ENCODE data around the gene MFF. TPM values are rescaled to one million over a fixed set of nuclear protein-coding genes. Genes with fewer than 3 reads are reported as not detected.

The MFF gene
- total and polyA plus RNA-seq, 7 donors: 63.8 to 143 (median 75.0) TPM

DNA sequence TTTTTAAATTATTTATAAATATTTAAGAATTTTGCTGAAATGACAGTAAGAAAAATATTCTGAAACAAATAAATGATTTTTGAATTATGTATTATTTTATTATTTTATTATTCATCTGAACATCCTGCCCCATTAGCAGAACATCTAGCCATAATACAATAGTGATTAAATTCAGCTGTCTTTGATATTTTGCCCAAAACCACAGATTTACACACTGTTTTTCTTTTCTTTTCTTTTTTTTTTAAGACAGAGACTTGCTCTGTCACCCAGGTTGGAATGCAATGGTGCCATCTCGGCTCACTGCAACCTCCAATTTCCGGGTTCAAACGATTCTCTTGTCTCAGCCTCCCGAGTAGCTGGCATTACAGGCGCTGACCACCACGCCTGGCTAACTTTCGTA is 64.6 kb downstream of the MFF start:
- TF ChIP-seq, protein P1, sequence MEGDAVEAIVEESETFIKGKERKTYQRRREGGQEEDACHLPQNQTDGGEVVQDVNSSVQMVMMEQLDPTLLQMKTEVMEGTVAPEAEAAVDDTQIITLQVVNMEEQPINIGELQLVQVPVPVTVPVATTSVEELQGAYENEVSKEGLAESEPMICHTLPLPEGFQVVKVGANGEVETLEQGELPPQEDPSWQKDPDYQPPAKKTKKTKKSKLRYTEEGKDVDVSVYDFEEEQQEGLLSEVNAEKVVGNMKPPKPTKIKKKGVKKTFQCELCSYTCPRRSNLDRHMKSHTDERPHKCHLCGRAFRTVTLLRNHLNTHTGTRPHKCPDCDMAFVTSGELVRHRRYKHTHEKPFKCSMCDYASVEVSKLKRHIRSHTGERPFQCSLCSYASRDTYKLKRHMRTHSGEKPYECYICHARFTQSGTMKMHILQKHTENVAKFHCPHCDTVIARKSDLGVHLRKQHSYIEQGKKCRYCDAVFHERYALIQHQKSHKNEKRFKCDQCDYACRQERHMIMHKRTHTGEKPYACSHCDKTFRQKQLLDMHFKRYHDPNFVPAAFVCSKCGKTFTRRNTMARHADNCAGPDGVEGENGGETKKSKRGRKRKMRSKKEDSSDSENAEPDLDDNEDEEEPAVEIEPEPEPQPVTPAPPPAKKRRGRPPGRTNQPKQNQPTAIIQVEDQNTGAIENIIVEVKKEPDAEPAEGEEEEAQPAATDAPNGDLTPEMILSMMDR (IDR thresholded peaks at IDR 0.05): no peak
- 95% methylated on average over 7 of the region's 7 CpGs for WGBS, 3 donors
- H3K36me3 ChIP-seq (ENCODE audit: insufficient read depth in 1 of 2, low read depth in 1 of 2): no peaks in the 10 kb centered on the region
- H3K9me3 ChIP-seq: no peaks in the 10 kb centered on the region
- intact Hi-C loops (cut with DNase I): no loop called here
- ATAC-seq (no peak), DNase-seq (no peak)
- peaks cover 0 to 5% (median 0%) of the 10 kb centered on the region in 3 donors for H3K27me3 ChIP-seq (ENCODE audit: insufficient read depth in 3 of 3, low read length in 2 of 3)
- no peaks in the 10 kb centered on the region for H3K4me1 ChIP-seq
- H3K4me3 ChIP-seq: no peak overlapping the region
- no peak overlapping the region for H3K27ac ChIP-seq

DNA sequence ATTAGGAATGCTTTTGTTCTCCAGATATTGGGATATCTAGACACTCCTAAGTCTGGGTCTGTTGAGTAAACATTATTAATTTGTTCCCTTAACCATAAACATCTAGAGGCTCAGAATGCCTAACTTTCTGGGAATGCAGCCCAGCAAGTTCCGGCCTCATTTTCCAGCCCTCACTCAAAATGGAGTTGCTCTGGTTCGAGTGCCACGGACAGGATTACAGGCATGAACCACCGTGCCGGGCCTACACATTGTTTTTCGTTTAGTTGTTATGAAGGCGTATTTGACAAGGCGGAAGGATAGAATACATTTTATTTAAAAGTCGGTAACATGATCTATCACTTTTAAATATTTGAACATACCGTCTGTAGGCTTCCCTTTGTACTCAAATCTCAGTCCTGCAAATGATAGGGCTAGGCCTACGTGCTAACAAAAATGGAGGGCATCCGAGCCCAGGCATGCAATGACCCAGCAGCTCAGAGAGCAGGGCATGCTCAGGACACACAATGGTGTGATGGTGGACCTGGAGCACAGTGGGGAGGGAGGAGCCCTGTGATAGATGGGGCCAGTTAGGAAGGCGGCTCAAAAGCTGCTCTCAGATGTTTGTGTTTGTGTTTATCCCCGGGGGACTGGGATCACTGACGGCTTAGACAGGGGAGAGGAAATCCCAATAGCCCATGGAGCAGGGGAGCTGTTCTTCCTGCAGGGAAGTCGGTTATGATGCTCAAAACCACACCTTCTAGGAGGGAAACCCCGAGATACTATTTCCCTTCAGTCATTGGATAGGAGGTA is 65.6 kb downstream of the MFF start:
- TF ChIP-seq, protein P1 (IDR thresholded peaks at IDR 0.05): no peak
- H3K27ac ChIP-seq: no peak overlapping the region
- H3K27me3 ChIP-seq (ENCODE audit: insufficient read depth in 3 of 3, low read length in 2 of 3): no peaks in the 10 kb centered on the region
- H3K4me1 ChIP-seq: no peaks in the 10 kb centered on the region
- H3K36me3 ChIP-seq (ENCODE audit: insufficient read depth in 1 of 2, low read depth in 1 of 2): no peaks in the 10 kb centered on the region
- intact Hi-C loops (cut with DNase I): no loop called here
- ATAC-seq (no peak), DNase-seq (no peak)
- H3K4me3 ChIP-seq: no peak overlapping the region
- no peaks in the 10 kb centered on the region for H3K9me3 ChIP-seq
- WGBS, 3 donors: 84 to 87% (median 86%) methylated on average over 17 of the region's 17 CpGs

DNA sequence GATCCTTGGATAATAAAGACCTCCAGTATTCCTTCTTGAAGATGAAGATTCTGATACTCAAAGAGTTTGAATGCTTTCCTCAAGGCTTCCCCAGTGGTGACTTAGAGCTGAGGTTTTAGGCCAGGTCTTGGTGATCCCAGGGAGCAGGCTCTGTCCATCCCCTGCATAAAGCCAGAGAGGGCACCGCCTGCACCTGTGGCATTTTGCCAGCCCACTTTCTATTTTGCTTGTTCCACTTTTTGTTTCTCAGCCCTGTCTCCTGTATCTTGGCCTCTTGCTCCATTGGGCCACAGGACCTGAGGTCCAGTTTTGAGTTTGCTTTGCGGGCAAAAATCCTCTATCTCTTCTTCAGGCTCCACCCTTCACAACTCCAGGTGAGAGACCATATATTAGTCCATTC is 69.3 kb downstream of the MFF start:
- Histone ChIP-seq H3K36me3 (ENCODE audit: insufficient read depth in 1 of 2, low read depth in 1 of 2) (no peaks in the 10 kb centered on the region), H3K27me3 (ENCODE audit: insufficient read depth in 3 of 3, low read length in 2 of 3) (no peaks in the 10 kb centered on the region), H3K27ac (no peak overlapping the region), H3K4me1 (no peaks in the 10 kb centered on the region), H3K4me3 (no peak overlapping the region), H3K9me3 (no peaks in the 10 kb centered on the region)
- TF ChIP-seq, protein P1 (IDR thresholded peaks at IDR 0.05): no peak
- intact Hi-C loops (cut with DNase I): no loop called here
- WGBS, 3 donors: 49 to 93% (median 50%) methylated on average over 2 of the region's 2 CpGs
- ATAC-seq (no peak), DNase-seq (no peak)

DNA sequence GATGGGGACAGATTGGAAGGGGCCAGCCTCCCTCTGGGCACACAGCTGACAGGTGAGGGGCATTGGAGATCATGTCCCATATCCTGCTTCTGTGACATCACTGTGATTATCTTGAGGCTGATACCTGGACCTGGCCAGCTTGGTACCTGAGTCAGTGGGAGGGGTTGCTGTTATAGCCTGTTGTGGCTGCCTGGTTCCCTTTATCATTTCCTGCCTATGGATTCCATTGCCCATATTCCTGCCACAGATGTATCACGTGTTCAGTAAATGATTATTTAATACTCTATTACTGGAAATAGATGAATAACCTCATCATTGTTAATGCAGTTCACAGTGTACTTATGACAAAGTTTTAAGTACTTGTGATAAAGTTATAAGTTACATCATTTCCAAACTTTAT is 70.5 kb downstream of the MFF start:
- 63 to 86% (median 84%) methylated on average over 1 of the region's 1 CpG for WGBS, 3 donors
- no peaks in the 10 kb centered on the region for H3K36me3 ChIP-seq (ENCODE audit: insufficient read depth in 1 of 2, low read depth in 1 of 2)
- no peak overlapping the region for H3K27ac ChIP-seq
- DNase-seq (no peak), ATAC-seq (no peak)
- TF ChIP-seq, protein P1 (IDR thresholded peaks at IDR 0.05): no peak
- no peaks in the 10 kb centered on the region for H3K9me3 ChIP-seq
- no peak overlapping the region for H3K4me3 ChIP-seq
- H3K27me3 ChIP-seq (ENCODE audit: insufficient read depth in 3 of 3, low read length in 2 of 3): no peaks in the 10 kb centered on the region
- no peaks in the 10 kb centered on the region for H3K4me1 ChIP-seq
- intact Hi-C loops (cut with DNase I): no loop called here

DNA sequence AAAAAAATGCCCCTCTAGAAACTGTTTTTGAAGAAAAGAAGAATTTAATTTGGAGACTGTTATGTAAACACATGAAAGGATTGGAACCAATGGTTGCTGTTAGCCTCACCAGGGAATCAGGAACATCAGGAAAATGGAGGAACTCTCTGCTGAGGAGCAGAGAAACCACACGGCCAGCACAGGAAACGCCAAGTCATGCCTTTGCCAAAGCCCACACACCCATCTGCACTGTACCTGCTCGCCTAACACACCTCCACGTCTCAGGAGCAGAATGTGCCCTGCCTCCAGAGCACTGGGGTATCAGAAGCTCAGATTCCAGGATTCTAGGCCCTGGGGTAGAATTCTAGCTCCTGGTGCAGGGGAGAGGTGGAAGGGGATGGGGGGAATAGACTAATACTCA is 72.5 kb downstream of the MFF start:
- WGBS, 3 donors: 71 to 87% (median 76%) methylated on average over 4 of the region's 4 CpGs
- Histone ChIP-seq H3K27me3 (ENCODE audit: insufficient read depth in 3 of 3, low read length in 2 of 3) (peaks cover 0 to 6% (median 0%) of the 10 kb centered on the region in 3 donors), H3K9me3 (no peaks in the 10 kb centered on the region), H3K4me1 (no peaks in the 10 kb centered on the region), H3K4me3 (no peak overlapping the region), H3K27ac (no peak overlapping the region), H3K36me3 (ENCODE audit: insufficient read depth in 1 of 2, low read depth in 1 of 2) (no peaks in the 10 kb centered on the region)
- intact Hi-C loops (cut with DNase I): no loop called here
- ATAC-seq: no peak
- no peak for DNase-seq
- TF ChIP-seq, protein P1 (IDR thresholded peaks at IDR 0.05): no peak
